Measurements from ENCODE around the gene KCNN3.
"Not testable (repeated sequence)": the region's sequence is repeated elsewhere in the genome, so short reads cannot be mapped to it uniquely, and the experiment has no call there.

The KCNN3 gene

GRCh38 chr1:154870115-154870571 lies at the start of gene KCNN3:
KCNN3 (minus strand) TSS chr1:154870281; CDS start chr1:154869964, 317 bp downstream.
- in situ Hi-C loops (cut with MboI; ENCODE audit: low sequenced_read_pairs) = no loop called here

- in situ Hi-C loops (cut with MboI; ENCODE audit: low sequenced_read_pairs) = no loop called here
Observed at GRCh38 chr1:154913273-154913672, 43.2 kb upstream of the KCNN3 start.

GRCh38 chr1:154912755-154913154 lies 42.7 kb upstream of the KCNN3 start:
- in situ Hi-C loops (cut with MboI; ENCODE audit: low sequenced_read_pairs) = no loop called here

GRCh38 chr1:154911691-154912550 lies 41.8 kb upstream of the KCNN3 start:
- in situ Hi-C loops (cut with MboI; ENCODE audit: low sequenced_read_pairs) = no loop called here

- in situ Hi-C loops (cut with MboI; ENCODE audit: low sequenced_read_pairs) = no loop called here
Observed at GRCh38 chr1:154910851-154911250, 40.8 kb upstream of the KCNN3 start.

GRCh38 chr1:154908937-154909336 lies 38.9 kb upstream of the KCNN3 start:
- in situ Hi-C loops (cut with MboI; ENCODE audit: low sequenced_read_pairs) = no loop called here

- in situ Hi-C loops (cut with MboI; ENCODE audit: low sequenced_read_pairs) = not testable (repeated sequence)
Observed at GRCh38 chr1:154908129-154908528, 38.0 kb upstream of the KCNN3 start.

- in situ Hi-C loops (cut with MboI; ENCODE audit: low sequenced_read_pairs) = no loop called here
Observed at GRCh38 chr1:154906621-154907081, 36.6 kb upstream of the KCNN3 start.

- in situ Hi-C loops (cut with MboI; ENCODE audit: low sequenced_read_pairs) = no loop called here
Observed at GRCh38 chr1:154902938-154903566, 33.0 kb upstream of the KCNN3 start.

GRCh38 chr1:154901591-154901990 lies 31.5 kb upstream of the KCNN3 start:
- in situ Hi-C loops (cut with MboI; ENCODE audit: low sequenced_read_pairs) = no loop called here

- in situ Hi-C loops (cut with MboI; ENCODE audit: low sequenced_read_pairs) = no loop called here
Observed at GRCh38 chr1:154899041-154899440, 29.0 kb upstream of the KCNN3 start.

- in situ Hi-C loops (cut with MboI; ENCODE audit: low sequenced_read_pairs) = no loop called here
Observed at GRCh38 chr1:154896771-154897286, 26.7 kb upstream of the KCNN3 start.

GRCh38 chr1:154895798-154896197 lies 25.7 kb upstream of the KCNN3 start:
- in situ Hi-C loops (cut with MboI; ENCODE audit: low sequenced_read_pairs) = no loop called here

GRCh38 chr1:154891452-154891851 lies 21.4 kb upstream of the KCNN3 start:
- in situ Hi-C loops (cut with MboI; ENCODE audit: low sequenced_read_pairs) = no loop called here

- in situ Hi-C loops (cut with MboI; ENCODE audit: low sequenced_read_pairs) = no loop called here
Observed at GRCh38 chr1:154888757-154889156, 18.7 kb upstream of the KCNN3 start.

GRCh38 chr1:154886281-154887015 lies 16.4 kb upstream of the KCNN3 start:
- in situ Hi-C loops (cut with MboI; ENCODE audit: low sequenced_read_pairs) = no loop called here

GRCh38 chr1:154884869-154885701 lies 15.0 kb upstream of the KCNN3 start:
- in situ Hi-C loops (cut with MboI; ENCODE audit: low sequenced_read_pairs) = no loop called here

- in situ Hi-C loops (cut with MboI; ENCODE audit: low sequenced_read_pairs) = no loop called here
Observed at GRCh38 chr1:154883919-154884868, 14.1 kb upstream of the KCNN3 start.
